ENCODE data around the gene KHDRBS1.

KHDRBS1 gene

DNA sequence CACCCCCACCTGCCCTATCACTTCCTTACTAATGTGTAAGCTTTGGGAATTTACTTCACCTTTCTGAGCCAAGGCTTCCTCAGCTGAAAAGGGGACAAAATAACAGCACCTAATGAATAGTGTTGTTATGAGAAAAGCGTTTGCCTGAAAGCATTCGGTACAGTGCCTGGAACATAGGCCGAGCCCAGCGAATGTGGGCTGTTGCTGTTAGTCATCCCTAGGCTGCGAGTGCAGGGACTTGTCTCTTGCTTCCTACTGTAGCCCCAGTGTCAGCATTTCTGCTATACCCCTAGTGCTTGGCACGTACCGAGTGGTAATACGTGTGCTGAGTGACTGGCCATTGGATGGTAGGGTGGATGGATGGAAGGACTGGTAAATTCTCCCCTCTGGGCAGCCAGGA, 77.5 kb downstream of the KHDRBS1 start:
- H3K4me1 Mint-ChIP-seq (ENCODE audit: low read depth), result no peaks in the 10 kb centered on the region
- no peak overlapping the region for H3K27ac Mint-ChIP-seq
- no peaks in the 10 kb centered on the region for H3K9me3 Mint-ChIP-seq
- no peak overlapping the region for H3K4me3 Mint-ChIP-seq
- H3K27me3 Mint-ChIP-seq (ENCODE audit: low read depth), result no peaks in the 10 kb centered on the region
- no peak for DNase-seq (ENCODE audit: low spot score)
- H3K36me3 Mint-ChIP-seq (ENCODE audit: low read depth), result peaks cover 28% of the 10 kb centered on the region

- H3K4me1 Mint-ChIP-seq (ENCODE audit: low read depth), result no peaks in the 10 kb centered on the region
- no peak for DNase-seq (ENCODE audit: low spot score)
- no peaks in the 10 kb centered on the region for H3K27me3 Mint-ChIP-seq (ENCODE audit: low read depth)
- no peaks in the 10 kb centered on the region for H3K9me3 Mint-ChIP-seq
- H3K27ac Mint-ChIP-seq, result no peak overlapping the region
- H3K36me3 Mint-ChIP-seq (ENCODE audit: low read depth), result peaks cover 31% of the 10 kb centered on the region
- no peak overlapping the region for H3K4me3 Mint-ChIP-seq
Measured at GRCh38 chr1:32091591-32091990, 77.9 kb downstream of the KHDRBS1 start.
